Right lobe of liver (tissue), 4 donors: Measurements from ENCODE around the gene GAPDH.

Experiments used
- CTCF ChIP-seq, 4 donors: fragments of 200-600 bp in 3 of 4; fragments of 450-650 bp in 1 of 4; IDR thresholded peaks; one replicate each; pipeline versions ENCODE4 v1.5.1 to v1.8.0; 2016 to 2022; ENCODE audit warnings: antibody characterized with exemption in 4 of 4, mild to moderate bottlenecking in 2 of 4
- POLR2A ChIP-seq: fragments of 450-650 bp; IDR thresholded peaks from one replicate; pipeline ENCODE4 v1.6.1; 2017; ENCODE audit warnings: antibody characterized with exemption, mild to moderate bottlenecking
- donor health status: DM: no; HTN: no; CAD: no.
- donor health status: DM: no; HTN: no; CAD: no.
- donor health status: DM: no; HTN: yes; CAD: no.

GRCh38 chr12:6563448-6564050, 29.2 kb downstream of the GAPDH start:
- TF ChIP-seq CTCF (IDR thresholded peaks at IDR 0.05): peak; percentile 40 to 75 (median 70)
- no peak for TF ChIP-seq POLR2A
